Stimulated activated CD4-positive, alpha-beta T cell treated with anti-CD3 and anti-CD28 coated beads, Interleukin-15, amount 100 ng/mL, for 24 hours (primary cell): ENCODE results near the gene WDR45B.
A peak's percentile ranks its signal among the peaks of the same experiment; 100 is the strongest.

Experiments used
- DNase-seq: peaks from one replicate; pipeline ENCODE4 v3.0.0-alpha.2; 2020

Gene WDR45B

GRCh38 chr17:82619641-82620040 lies 28.6 kb downstream of the WDR45B start:
- no peak for DNase-seq

GRCh38 chr17:82619211-82619610 lies 29.0 kb downstream of the WDR45B start:
- DNase-seq, result no peak

GRCh38 chr17:82616021-82616711 lies 32.1 kb downstream of the WDR45B start:
- DNase-seq, result no peak

GRCh38 chr17:82615084-82616020 lies 32.9 kb downstream of the WDR45B start:
- no peak for DNase-seq

GRCh38 chr17:82614095-82614631 lies 34.1 kb downstream of the WDR45B start:
- no peak for DNase-seq

GRCh38 chr17:82613283-82614094 lies 34.8 kb downstream of the WDR45B start:
- no peak for DNase-seq

GRCh38 chr17:82611140-82612058 lies 36.8 kb downstream of the WDR45B start:
- DNase-seq, result no peak

GRCh38 chr17:82609655-82610054 lies 38.6 kb downstream of the WDR45B start:
- no peak for DNase-seq

GRCh38 chr17:82608816-82609215 lies 39.4 kb downstream of the WDR45B start:
- no peak for DNase-seq

GRCh38 chr17:82605939-82606600 lies 42.2 kb downstream of the WDR45B start:
- no peak for DNase-seq

- DNase-seq, result no peak
Measured at GRCh38 chr17:82604532-82604931, 43.7 kb downstream of the WDR45B start.

- DNase-seq, result peak; percentile 24
Measured at GRCh38 chr17:82603981-82604448, 44.2 kb downstream of the WDR45B start.

- no peak for DNase-seq
Measured at GRCh38 chr17:82602986-82603710, 45.1 kb downstream of the WDR45B start.

- DNase-seq, result no peak
Measured at GRCh38 chr17:82602487-82602886, 45.8 kb downstream of the WDR45B start.

- no peak for DNase-seq
Measured at GRCh38 chr17:82601447-82602000, 46.7 kb downstream of the WDR45B start.

GRCh38 chr17:82600731-82601446 lies 47.4 kb downstream of the WDR45B start:
- no peak for DNase-seq

- no peak for DNase-seq
Measured at GRCh38 chr17:82599674-82600661, 48.3 kb downstream of the WDR45B start.
